H1 (cell line): ENCODE results near the gene UMOD. TPM values are rescaled to one million over a fixed set of nuclear protein-coding genes. Genes with fewer than 3 reads are reported as not detected.

Experiments
- CTCF ChIA-PET: fragments of 300-600 bp; sonication (Branson Sonifier 250); formaldehyde crosslinking; loops from one replicate; lab custom pipeline; 2021; ENCODE audit not compliant: partially characterized antibody; lab: Charles Lee
- POLR2A ChIA-PET: fragments of 300-600 bp; sonication (Branson Sonifier 250); formaldehyde crosslinking; loops from one replicate; lab custom pipeline; 2021; ENCODE audit warnings: inconsistent platforms; ENCODE audit not compliant: partially characterized antibody; lab: Charles Lee
- DNase-seq, 2 experiments: peaks; one replicate each; pipeline versions ENCODE4 v3.0.0 to v3.0.0-alpha.2; 2010 to 2022; ENCODE audit warnings: low spot score in 2 of 2, low read depth in 1 of 2, mixed read lengths in 1 of 2
- FAIRE-seq: peaks from 2 replicates; lab custom pipeline; 2011; peaks lifted over from hg19 to GRCh38; lab: Jason Lieb, UNC
- H2AFZ ChIP-seq: 2 replicates; pipeline ENCODE4 v1.8.1; 2012; ENCODE audit warnings: low read length, inconsistent platforms
- H2AK5ac ChIP-seq: 2 replicates; pipeline ENCODE4 v1.6.1; 2013; ENCODE audit warnings: low read depth, low read length
- H2BK120ac ChIP-seq: replicated peaks from 2 replicates; pipeline ENCODE3; 2013; ENCODE audit warnings: low read depth, low read length, inconsistent platforms
- H2BK12ac ChIP-seq: 2 replicates; pipeline ENCODE4 v1.6.1; 2013; ENCODE audit warnings: low read depth, low read length
- H2BK15ac ChIP-seq: 2 replicates; pipeline ENCODE4 v1.6.1; 2013; ENCODE audit warnings: low read length
- H2BK20ac ChIP-seq: 2 replicates; pipeline ENCODE4 v1.6.1; 2013; ENCODE audit warnings: low read length
- H2BK5ac ChIP-seq: 2 replicates; pipeline ENCODE4 v1.6.1; 2013; ENCODE audit warnings: low read depth, low read length
- H3K14ac ChIP-seq: 2 replicates; pipeline ENCODE4 v1.6.1; 2013; ENCODE audit warnings: inconsistent platforms; ENCODE audit not compliant: insufficient read length
- H3K18ac ChIP-seq: 2 replicates; pipeline ENCODE4 v1.6.1; 2013; ENCODE audit warnings: low read length; ENCODE audit errors: extremely low read depth
- H3K23ac ChIP-seq: 2 replicates; pipeline ENCODE4 v1.6.1; 2013; ENCODE audit warnings: inconsistent platforms; ENCODE audit not compliant: insufficient read length
- H3K23me2 ChIP-seq: 2 replicates; pipeline ENCODE4 v1.6.1; 2013; ENCODE audit warnings: low read depth, low read length
- H3K27ac ChIP-seq: 2 replicates; pipeline ENCODE4 v1.6.1; 2011; ENCODE audit warnings: low read depth, low read length, inconsistent platforms
- H3K27me3 ChIP-seq, 4 experiments: replicated peaks in 1 of 4; 1 replicate in 1 of 4; 2 replicates in 3 of 4; pipeline versions ENCODE4 v1.6.1 to v1.8.1; 2011 to 2013; ENCODE audit warnings: low read length in 3 of 4, mild to moderate bottlenecking in 3 of 4, inconsistent platforms in 2 of 4, mixed read lengths in 2 of 4, moderate library complexity in 1 of 4; ENCODE audit not compliant: control insufficient read depth in 3 of 4, insufficient read depth in 3 of 4; ENCODE audit errors: extremely low read depth in 1 of 4
- H3K36me3 ChIP-seq, 4 experiments: 2 replicates each; pipeline versions ENCODE4 v1.6.1 to v1.8.1; 2011 to 2013; ENCODE audit warnings: mild to moderate bottlenecking in 4 of 4, low read length in 3 of 4, moderate library complexity in 2 of 4, control low read depth in 1 of 4, inconsistent platforms in 1 of 4; ENCODE audit not compliant: insufficient read depth in 4 of 4, control insufficient read depth in 2 of 4
- H3K4ac ChIP-seq: replicated peaks from 2 replicates; pipeline ENCODE3; 2013; ENCODE audit warnings: low read length, low read depth, mixed read lengths, inconsistent platforms; ENCODE audit not compliant: insufficient read length
- H3K4me1 ChIP-seq, 4 experiments: replicated peaks in 1 of 4; 1 replicate in 1 of 4; 2 replicates in 3 of 4; pipeline versions ENCODE4 v1.6.1 to v1.8.1; 2011 to 2013; ENCODE audit warnings: low read length in 3 of 4, inconsistent platforms in 2 of 4, mixed read lengths in 1 of 4; ENCODE audit not compliant: insufficient read depth in 4 of 4, control insufficient read depth in 3 of 4
- H3K4me2 ChIP-seq, 2 experiments: 2 replicates each; pipeline versions ENCODE4 v1.6.1 to v1.8.1; 2011 to 2013; ENCODE audit warnings: low read depth in 2 of 2, low read length in 2 of 2, control low read depth in 1 of 2, inconsistent platforms in 1 of 2, mild to moderate bottlenecking in 1 of 2; ENCODE audit not compliant: insufficient read depth in 1 of 2
- H3K4me3 ChIP-seq, 4 experiments: fragments of 200-600, 300-600 bp in 1 of 4; sonication (generic), shearing (Covaris generic), sonication (Bioruptor Twin) in 1 of 4; 2 replicates each; pipeline versions ENCODE4 v1.5.1 to v1.8.1; 2011 to 2016; ENCODE audit warnings: low read length in 4 of 4, low read depth in 3 of 4, control low read depth in 2 of 4, inconsistent platforms in 2 of 4, mild to moderate bottlenecking in 2 of 4, mixed read lengths in 1 of 4, moderate library complexity in 1 of 4; ENCODE audit not compliant: insufficient read depth in 2 of 4; ENCODE audit errors: extremely low read depth in 1 of 4
- H3K56ac ChIP-seq: replicated peaks from 2 replicates; pipeline ENCODE3; 2013; ENCODE audit warnings: low read depth, mild to moderate bottlenecking, mixed read lengths, low read length, inconsistent platforms; ENCODE audit not compliant: insufficient read length
- H3K79me1 ChIP-seq: 2 replicates; pipeline ENCODE4 v1.6.1; 2013; ENCODE audit warnings: low read depth, low read length, control low read depth
- H3K79me2 ChIP-seq, 2 experiments: 2 replicates each; pipeline versions ENCODE4 v1.6.1 to v1.8.1; 2012 to 2013; ENCODE audit warnings: low read length in 2 of 2, mild to moderate bottlenecking in 2 of 2, inconsistent platforms in 1 of 2; ENCODE audit not compliant: insufficient read depth in 2 of 2, control insufficient read depth in 1 of 2
- H3K9ac ChIP-seq, 4 experiments: replicated peaks in 1 of 4; 1 replicate in 1 of 4; 2 replicates in 3 of 4; pipeline versions ENCODE4 v1.6.1 to v1.8.1; 2011 to 2013; ENCODE audit warnings: low read depth in 3 of 4, low read length in 3 of 4, control low read depth in 2 of 4, mild to moderate bottlenecking in 2 of 4, moderate library complexity in 2 of 4, inconsistent platforms in 1 of 4; ENCODE audit errors: extremely low read depth in 1 of 4
- H3K9me3 ChIP-seq, 2 experiments: 2 replicates each; pipeline versions ENCODE4 v1.6.1 to v1.8.1; 2012 to 2013; ENCODE audit warnings: mild to moderate bottlenecking in 2 of 2, moderate library complexity in 2 of 2, control low read depth in 1 of 2, inconsistent platforms in 1 of 2, low read depth in 1 of 2, low read length in 1 of 2, mixed read lengths in 1 of 2; ENCODE audit not compliant: insufficient read depth in 2 of 2
- H4K20me1 ChIP-seq, 2 experiments: replicated peaks in 1 of 2; 2 replicates each; pipeline versions ENCODE3 to v1.8.1; 2011 to 2013; ENCODE audit warnings: inconsistent platforms in 2 of 2, low read length in 2 of 2, mild to moderate bottlenecking in 1 of 2; ENCODE audit not compliant: insufficient read depth in 2 of 2, control insufficient read depth in 1 of 2
- H4K5ac ChIP-seq: 2 replicates; pipeline ENCODE4 v1.6.1; 2013; ENCODE audit warnings: low read length, low read depth, mixed read lengths, inconsistent platforms; ENCODE audit not compliant: insufficient read length
- H4K8ac ChIP-seq: 2 replicates; pipeline ENCODE4 v1.8.0; 2013; ENCODE audit warnings: mild to moderate bottlenecking, moderate library complexity, low read length, inconsistent platforms; ENCODE audit not compliant: insufficient read depth; ENCODE audit errors: extremely low read depth
- H4K91ac ChIP-seq: replicated peaks from 2 replicates; pipeline ENCODE3; 2013; ENCODE audit warnings: low read length, mixed read lengths, inconsistent platforms; ENCODE audit not compliant: insufficient read length
- KDM4A ChIP-seq: IDR thresholded peaks from one replicate; pipeline ENCODE4 v1.7.1; 2012; ENCODE audit warnings: low read depth, mild to moderate bottlenecking, moderate library complexity, low read length, inconsistent platforms; ENCODE audit not compliant: severe bottlenecking
- MAX ChIP-seq: IDR thresholded peaks from 2 replicates; pipeline ENCODE4 v1.6.1; 2012; ENCODE audit warnings: inconsistent platforms
- RXRA ChIP-seq: IDR thresholded peaks from 2 replicates; pipeline ENCODE4 v1.6.1; 2011; ENCODE audit warnings: low read depth, mild to moderate bottlenecking, low read length, moderate library complexity; ENCODE audit not compliant: insufficient read depth
- SAP30 ChIP-seq: fragments of 300-600 bp; sonication (generic); IDR thresholded peaks from 2 replicates; pipeline ENCODE4 v1.7.1; 2012; ENCODE audit warnings: low read length, moderate library complexity, mild to moderate bottlenecking, inconsistent platforms; ENCODE audit not compliant: insufficient read depth, insufficient replicate concordance
- TEAD4 ChIP-seq: IDR thresholded peaks from 2 replicates; pipeline ENCODE4 v1.6.1; 2012; ENCODE audit warnings: low read depth, low read length, inconsistent platforms, mixed read lengths
- USF2 ChIP-seq: IDR thresholded peaks from 2 replicates; pipeline ENCODE4 v1.6.1; 2011; ENCODE audit warnings: low read length, improper control_type of control experiment
- WGBS, 2 experiments: shearing (Covaris generic) in 1 of 2; methylation state at CpG; one replicate each; pipeline versions ENCODE4 v1.1.6 to v1.1.7; 2013 to 2015; ENCODE audit warnings: low lambda C conversion rate in 2 of 2, mixed read lengths in 2 of 2, inconsistent platforms in 1 of 2, low coverage in 1 of 2, missing lambda C conversion rate in 1 of 2; ENCODE audit not compliant: insufficient replicate concordance in 2 of 2, insufficient coverage in 1 of 2, insufficient read length in 1 of 2; ENCODE audit errors: extremely low coverage in 1 of 2, missing lambda C conversion rate in 1 of 2; 5-methylcytosine and 5-hydroxymethylcytosine counted together
- polyA plus RNA-seq, 7 experiments: library from polyadenylated mRNA; depleted of rRNA in 3 of 7; stranded (reverse) in 5 of 7; unstranded in 2 of 7; fragments of >200 nt in 5 of 7; fragments of 200-250 nt in 2 of 7; gene quantifications; 1 replicate in 5 of 7; 2 replicates in 1 of 7; 4 replicates in 1 of 7; pipeline versions ENCODE4 v1.2.1 to v1.2.3, GENCODE V29; 2011 to 2013; ENCODE audit warnings: missing spikeins in 2 of 7, mixed read lengths in 2 of 7
- total RNA-seq: library from RNA; stranded (reverse); fragmentation: NEBNext Ultra II Directional; extraction: Animal tissue kit (Norgen Biotek cat#: 25700); gene quantifications from 2 replicates; pipeline ENCODE4 v1.2.1, GENCODE V29; 2021

Gene UMOD
- total and polyA plus RNA-seq, 2 of the 8 experiments (the other 6 are each of a cell fraction or from before 2014, with no cell fraction given), result not detected

GRCh38 chr16:20320178-20320577 lies 32.3 kb downstream of the UMOD start:
- Histone ChIP-seq H2BK5ac (no peak overlapping the region), H3K18ac (no peak overlapping the region), H4K91ac (no peak overlapping the region), H4K8ac (no peak overlapping the region), H3K23me2 (no peaks in the 10 kb centered on the region), H2BK15ac (no peak overlapping the region), H3K79me2 (no peaks in the 10 kb centered on the region), H4K20me1 (no peaks in the 10 kb centered on the region), H3K4me1 (no peaks in the 10 kb centered on the region), H3K9me3 (no peaks in the 10 kb centered on the region), H3K79me1 (no peaks in the 10 kb centered on the region), H2BK12ac (no peak overlapping the region), H2BK20ac (no peak overlapping the region), H3K4me2 (no peak overlapping the region), H3K27me3 (no peaks in the 10 kb centered on the region; a peak in 1 of 7 replicates), H2BK120ac (no peak overlapping the region), H3K14ac (no peak overlapping the region), H3K9ac (no peak overlapping the region), H4K5ac (no peak overlapping the region), H2AK5ac (no peak overlapping the region), H3K4me3 (no peak overlapping the region), H2AFZ (no peak overlapping the region), H3K23ac (no peak overlapping the region), H3K36me3 (no peaks in the 10 kb centered on the region), H3K4ac (no peak overlapping the region), H3K56ac (no peak overlapping the region), H3K27ac (no peak overlapping the region)
- ChIA-PET POLR2A (no interaction called here), CTCF (interaction anchor here (0.8 to 2.3 kb wide), 3 partner anchors 16 to 339 kb away, joined by 6 read pairs; no protein-coding TSS in a partner anchor)
- DNase-seq, result no peak
- FAIRE-seq, result no peak
- WGBS, 2 experiments, result 95% methylated on average over 2 of the region's 2 CpGs; no CpG with 5 or more reads in 1 of the 2 experiments
- TF ChIP-seq SAP30, result no peak
- TF ChIP-seq USF2, result no peak
- TF ChIP-seq KDM4A, result no peak
- TF ChIP-seq TEAD4, result no peak
- no peak for TF ChIP-seq MAX
- TF ChIP-seq RXRA, result no peak
